OCI-M2 (cell line): ENCODE results near the gene CHADL.

Source experiments
- DNase-seq: peaks from one replicate; lab custom pipeline; 2025; ENCODE audit not compliant: unreplicated experiment; lab: John Stamatoyannopoulos, UW

CHADL gene

DNA sequence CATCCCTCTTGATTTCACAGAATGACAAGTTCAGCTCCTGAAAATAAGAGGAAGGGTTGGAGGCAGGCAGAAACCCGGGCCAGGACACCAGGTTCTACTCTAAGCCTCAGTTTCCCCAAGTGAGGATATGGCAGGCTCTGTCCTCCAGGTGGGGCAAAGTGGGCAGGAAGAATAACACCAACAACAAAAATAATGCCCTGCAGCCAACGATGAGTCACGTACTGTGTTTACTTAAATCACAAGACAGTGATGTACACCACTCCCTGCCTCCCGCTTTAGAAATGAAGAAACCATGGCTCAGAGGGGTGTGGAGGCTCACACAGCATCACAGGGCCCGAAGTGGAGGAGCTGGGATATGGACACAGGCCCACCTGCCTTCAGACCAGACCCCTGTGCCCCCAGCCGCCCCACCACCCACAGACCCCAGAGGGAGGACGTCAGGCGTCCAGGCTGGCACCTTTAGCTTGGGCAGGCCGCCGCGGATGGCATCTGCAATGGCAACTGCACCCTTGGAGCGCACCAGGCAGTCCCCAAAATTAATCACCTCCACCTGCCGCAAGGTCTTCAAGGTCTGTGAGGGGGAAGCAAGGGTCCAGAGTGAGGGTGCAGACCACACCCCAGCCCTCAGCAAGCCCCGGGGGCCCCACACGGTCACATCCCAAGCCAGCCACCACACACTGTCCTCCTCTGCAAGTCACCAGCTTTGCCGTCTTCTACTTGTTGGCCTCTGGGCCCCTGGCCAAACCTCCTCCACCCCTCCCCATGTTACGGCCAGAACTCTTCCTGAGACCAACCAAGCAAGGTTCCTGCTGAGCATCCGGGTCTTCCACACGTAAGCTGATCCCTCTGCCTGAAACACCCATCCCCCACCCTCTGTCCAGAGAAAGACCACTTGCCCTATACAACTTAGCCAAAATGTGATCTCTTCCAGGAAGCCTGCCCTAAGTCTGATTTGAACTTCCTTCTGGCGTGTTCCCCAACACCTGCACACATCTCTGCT lies 15.8 kb upstream of the CHADL start:
- no peak for DNase-seq

- no peak for DNase-seq
Observed at GRCh38 chr22:41254230-41254629, 13.5 kb upstream of the CHADL start.

GRCh38 chr22:41252365-41252764 lies 11.6 kb upstream of the CHADL start:
- DNase-seq = no peak

DNA sequence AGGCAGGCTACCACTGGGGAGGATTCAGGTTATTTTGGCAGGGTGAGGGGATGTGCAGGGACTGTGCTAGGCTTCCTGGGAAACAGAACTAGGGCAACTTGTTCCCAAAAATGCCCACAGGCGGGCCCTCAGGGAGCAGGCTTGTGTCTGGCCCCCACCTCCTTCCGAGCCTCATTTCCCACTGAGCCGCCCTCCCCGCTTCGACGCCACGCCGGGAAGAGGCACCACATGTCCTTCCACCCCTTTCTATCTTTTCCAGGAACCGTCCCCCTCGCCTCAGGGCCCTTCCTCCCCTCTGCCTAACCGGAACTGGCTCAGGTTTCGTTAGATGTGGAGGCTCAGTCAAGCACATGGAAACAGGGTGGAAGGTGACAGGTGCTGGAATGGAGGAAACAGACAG lies 9.4 kb upstream of the CHADL start:
- no peak for DNase-seq

GRCh38 chr22:41249442-41249841 lies 8.7 kb upstream of the CHADL start:
- no peak for DNase-seq

DNA sequence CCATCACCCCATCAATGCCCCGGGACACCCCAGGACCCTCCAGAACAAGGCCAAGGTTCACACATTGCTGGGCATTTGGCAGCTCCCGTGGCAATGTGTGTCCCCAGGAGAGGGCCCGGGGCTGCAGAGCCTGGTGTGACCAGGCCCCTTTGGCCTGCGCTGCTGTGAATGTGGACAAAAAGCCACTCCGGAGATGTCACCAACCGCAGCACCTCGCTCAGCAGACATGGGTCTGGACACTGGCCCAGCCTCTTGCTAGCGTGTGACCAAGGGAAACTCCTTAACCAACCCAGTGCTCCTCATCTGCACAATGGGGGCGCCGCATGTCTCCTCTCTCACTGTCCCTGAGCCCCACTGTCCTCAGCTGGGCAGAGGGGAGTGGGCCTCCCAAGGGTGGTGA lies 8.0 kb upstream of the CHADL start:
- DNase-seq = no peak

DNA sequence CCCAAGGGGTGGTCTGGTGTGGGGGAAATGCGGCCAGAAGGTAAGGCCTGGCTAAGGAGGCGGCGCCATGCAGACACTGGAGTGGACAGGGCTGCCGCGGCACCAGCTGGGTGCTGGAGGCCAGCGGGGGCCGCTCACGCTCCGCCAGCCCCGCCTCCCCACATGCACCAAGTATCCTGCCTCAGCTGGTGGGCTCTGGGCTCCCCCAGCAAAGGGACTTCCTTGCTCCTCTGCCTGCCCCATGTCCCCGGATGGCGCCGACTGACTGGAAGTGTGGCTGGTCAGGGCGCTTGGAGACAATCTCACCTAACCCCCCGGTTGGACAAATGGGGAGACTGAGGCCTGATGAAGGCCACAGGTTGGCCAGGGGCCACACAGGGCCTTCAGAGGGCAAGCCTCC lies 7.6 kb upstream of the CHADL start:
- DNase-seq = no peak

DNA sequence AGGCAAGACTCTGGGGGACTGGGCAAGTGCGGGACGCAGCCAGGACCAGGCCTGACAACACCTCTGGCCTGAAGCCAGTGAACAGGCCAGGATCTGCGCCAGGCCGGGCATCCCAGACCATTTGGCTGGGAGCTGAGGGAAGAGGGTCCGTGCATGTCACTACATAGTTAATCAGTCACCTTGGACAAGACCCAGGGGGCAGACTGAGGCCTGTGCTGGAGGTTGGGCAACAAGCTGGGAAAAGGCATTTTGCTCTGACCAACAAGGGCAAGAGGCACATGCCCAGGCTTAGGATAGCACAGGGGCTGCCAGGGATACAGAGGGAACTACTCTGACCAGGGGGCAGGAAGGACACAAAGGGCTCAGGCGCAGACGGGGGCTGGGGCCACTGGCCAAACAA lies 7.0 kb upstream of the CHADL start:
- DNase-seq = no peak

DNA sequence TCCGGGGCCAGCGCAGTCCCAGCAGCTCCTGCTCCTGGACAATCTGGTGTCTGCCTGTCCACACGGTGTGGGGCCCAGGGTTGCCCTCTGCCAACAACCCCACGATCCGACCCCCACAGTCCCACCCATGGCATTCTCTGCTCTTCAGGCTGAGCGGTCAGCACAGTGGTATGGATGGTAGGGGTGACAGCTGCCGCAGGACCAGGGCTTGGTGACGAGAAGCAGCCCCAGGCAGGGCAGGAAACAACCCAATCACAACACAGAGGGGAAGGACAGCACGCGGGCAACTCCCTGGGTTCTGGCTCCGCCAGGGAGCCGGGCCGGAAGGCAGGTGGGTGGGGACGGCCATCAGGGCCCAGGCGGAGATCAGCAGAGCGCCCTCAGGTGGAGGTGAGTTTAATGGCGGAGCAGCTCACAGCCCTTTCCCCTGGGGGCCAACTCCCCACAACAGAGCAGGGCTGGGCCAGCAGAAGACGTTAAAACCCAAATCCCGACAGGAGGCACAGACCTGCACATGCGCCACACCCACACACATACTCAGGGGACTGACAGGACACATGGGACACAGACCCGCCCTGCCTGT lies 5.3 kb upstream of the CHADL start:
- DNase-seq = no peak

- DNase-seq = no peak
Observed at GRCh38 chr22:41243361-41243760, 2.6 kb upstream of the CHADL start.

DNA sequence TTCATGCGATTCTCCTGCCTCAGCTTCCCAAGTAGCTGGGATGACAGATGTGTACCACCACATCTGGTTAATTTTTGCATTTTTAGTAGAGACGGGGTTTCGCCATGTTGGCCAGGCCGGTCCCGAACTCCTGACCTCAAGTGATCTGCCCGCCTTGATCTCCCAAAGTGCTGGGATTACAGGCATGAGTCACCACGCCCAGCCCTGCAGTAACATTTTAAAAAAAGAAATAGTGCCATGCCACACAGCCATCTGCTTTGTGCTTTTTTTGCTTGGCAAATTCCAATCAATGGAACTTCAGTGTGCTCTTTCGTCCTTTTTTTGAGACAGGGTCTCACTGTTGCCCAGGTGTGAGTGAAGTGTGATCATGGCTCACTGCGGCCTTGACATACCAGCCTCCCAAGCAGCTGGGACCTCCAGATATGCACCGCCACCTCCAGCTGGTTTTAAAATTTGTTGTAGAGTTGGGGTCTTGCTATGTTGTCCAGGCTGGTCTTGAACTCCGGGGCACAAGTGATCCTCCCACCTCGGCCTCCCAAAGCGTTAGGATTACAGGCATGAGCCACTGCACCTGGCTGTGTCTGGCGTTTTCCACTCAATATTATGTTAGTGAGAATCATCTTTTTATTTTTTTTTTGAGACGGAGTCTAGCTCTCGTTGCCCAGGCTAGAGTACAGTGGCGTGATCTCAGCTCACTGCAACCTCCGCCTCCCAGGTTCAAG lies 1.8 kb upstream of the CHADL start:
- no peak for DNase-seq

DNA sequence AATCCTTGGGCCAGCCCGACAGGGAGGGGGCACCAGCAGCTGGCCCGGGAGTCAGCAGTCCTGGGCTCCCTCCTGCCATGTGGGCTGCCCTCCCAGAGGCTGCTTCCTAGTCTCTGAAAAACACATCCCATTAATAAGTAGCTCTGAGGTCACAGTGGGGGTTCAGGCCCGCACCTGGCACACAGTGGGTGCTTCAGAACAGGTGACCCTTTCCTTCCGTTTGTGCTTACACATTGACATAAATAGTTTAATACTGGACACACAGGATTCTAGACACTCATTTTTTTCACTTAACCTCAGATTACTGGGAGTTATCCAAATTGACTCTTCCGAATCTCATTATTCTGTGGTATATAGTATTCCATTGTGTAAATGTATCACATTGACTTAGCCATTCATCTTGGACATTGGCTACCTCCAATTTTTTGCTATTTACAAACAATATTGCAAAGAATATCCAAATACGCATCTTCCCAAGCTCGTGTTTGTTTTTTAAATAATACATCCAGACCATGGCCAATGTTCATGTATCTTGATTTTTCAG lies 474 bp upstream of the CHADL start:
- DNase-seq = no peak

DNA sequence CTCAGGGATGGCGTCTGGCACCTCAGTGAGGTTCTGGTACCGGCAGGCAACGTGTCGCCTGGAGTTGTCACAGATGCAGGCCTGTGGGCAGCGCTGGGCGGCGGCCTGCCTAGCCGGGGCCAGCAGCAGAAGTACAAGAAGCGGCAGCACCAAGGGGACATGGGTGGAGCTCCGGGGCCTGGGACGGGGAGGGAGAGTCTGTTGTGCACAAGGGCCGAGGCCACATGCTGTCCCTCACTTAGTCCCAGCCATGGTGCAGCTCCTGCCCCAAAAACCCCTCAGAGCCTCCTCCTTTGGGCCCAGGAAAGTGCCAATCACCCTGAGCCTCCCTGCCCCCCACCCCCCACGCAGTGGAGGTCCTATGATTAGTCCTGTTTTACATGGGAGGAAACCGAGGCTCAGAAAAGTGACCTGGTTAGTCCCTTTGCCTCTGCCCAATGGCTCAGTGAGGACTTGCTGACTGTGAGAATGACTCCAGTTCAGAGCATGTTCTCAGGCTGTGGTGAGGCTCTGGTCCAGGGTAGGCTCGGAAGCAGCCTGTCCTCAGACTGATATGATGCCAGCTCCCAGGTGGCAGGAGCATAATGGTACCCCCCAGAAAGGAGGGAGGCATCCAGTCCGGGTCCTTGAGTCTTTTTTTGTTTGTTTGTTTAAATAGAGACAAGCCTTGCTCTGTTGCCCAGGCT lies 1.1 kb downstream of the CHADL start:
- DNase-seq = no peak

GRCh38 chr22:41238570-41239442 lies 1.9 kb downstream of the CHADL start:
- DNase-seq = no peak

DNA sequence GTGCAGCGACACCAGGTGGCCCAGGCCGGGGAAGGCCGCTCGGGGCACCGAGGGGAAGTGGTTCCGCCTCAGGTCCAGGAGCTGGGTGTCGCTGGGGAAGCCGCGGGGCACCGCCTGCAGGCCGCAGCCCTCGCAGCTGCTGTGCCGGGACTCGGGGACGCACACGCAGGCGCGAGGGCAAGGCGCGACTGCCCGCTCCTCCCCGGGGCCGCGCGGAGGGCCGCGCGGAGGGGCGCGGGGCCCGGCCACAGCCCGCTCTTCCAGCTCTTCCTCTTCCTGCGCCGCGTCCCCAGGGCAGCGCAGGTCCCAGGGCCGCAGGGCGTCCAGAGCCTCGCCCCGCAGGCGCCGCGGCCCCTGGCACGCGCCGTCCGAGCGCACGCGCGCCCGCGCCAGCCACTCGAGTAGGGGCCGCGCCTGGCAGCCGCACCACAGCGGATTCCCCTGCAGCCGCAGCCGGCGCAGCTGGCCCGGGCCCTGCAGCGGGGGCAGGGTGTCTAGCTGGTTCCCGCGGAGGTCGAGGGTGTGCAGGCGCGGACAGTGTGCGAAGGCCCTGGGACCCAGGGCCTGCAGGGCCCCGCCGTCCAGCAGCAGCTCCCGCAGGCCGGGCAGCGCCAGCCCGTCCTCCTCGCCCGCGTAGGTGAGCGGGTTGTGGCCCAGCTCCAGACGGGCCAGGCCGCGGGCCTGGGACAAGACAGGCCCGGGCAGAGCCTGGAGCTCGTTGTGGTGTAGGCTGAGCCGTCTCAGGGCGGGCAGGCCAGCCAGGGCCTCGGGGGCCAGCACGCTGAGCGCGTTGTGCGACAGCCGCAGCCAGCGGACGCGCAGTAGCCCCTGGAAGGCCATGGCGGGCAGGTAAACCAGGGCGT lies 2.8 kb downstream of the CHADL start:
- no peak for DNase-seq

- no peak for DNase-seq
Observed at GRCh38 chr22:41237036-41237706, 3.6 kb downstream of the CHADL start.

DNA sequence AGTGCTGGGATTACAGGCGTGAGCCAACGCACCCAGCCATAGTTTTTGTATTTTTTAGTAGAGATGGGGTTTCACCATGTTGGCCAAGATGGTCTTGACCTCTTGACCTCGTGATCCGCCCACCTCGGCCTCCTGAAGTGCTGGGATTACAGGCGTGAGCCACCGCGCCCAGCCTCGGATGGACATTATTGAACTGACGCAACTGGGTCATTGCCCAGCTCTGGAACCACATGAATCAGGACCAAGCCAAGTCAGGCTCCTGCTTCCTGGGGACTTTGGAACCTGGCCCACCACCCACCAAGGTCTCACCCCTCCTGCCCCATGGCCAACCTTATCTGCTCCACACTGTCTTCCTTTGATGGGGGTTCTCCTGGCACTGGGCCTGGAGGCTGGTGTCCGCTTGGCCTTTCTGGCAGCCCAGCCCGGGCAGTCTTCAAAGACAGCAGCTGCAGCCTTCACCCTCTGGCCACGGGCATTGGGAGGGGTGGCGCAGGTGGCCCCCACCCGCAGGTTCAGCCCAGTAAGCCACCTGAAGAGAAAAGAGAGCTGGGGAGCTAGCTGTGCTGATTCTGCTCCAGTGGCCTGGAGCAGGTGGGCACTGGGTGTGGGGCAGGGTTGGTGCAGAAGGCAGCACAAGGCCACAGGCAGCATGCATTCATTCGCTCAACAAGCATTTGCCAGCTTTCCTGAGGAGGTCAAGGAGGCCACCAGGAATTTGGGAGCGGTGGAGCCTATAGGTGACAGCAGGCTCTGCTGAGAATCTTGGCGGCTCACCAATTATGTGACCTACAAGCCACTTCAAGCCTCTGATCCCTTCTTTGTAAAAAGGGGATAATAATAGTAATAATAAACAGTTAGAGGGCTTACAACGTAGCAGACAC lies 5.7 kb downstream of the CHADL start:
- no peak for DNase-seq

GRCh38 chr22:41231369-41231768 lies 9.4 kb downstream of the CHADL start:
- DNase-seq = no peak
